IMR-90 (cell line): ENCODE data around the gene STK33. TPM values are rescaled to one million over a fixed set of nuclear protein-coding genes. Genes with fewer than 3 reads are reported as not detected.

Source experiments
- ATAC-seq: fragments of 200-7000 bp; cut with Tn5 transposase; 2 replicates; pipeline ENCODE4 v1.9.1; 2020; ENCODE audit warnings: low read depth, mild to moderate bottlenecking, moderate library complexity
- BruUV-seq: library from RNA; stranded (reverse); fragments of 400-500 nt; replicated peaks from 2 replicates; lab custom pipeline; 2021; lab: Mats Ljungman, UMichigan
- CTCF ChIA-PET: fragments of 300-600 bp; formaldehyde crosslinking; extraction: SDS; loops from one replicate; lab custom pipeline; 2021; ENCODE audit warnings: antibody characterized with exemption; lab: Yijun Ruan, JAX
- POLR2A ChIA-PET: fragments of 300-600 bp; sonication (Branson Sonifier 250); formaldehyde crosslinking; loops from one replicate; lab custom pipeline; 2022; ENCODE audit warnings: antibody characterized with exemption; ENCODE audit not compliant: unreplicated experiment; lab: Charles Lee
- DNase-seq: peaks from one replicate; pipeline ENCODE4 v3.0.0; 2013
- H2AFZ ChIP-seq: replicated peaks from 2 replicates; pipeline ENCODE3; 2013; ENCODE audit warnings: low read length, mild to moderate bottlenecking; ENCODE audit not compliant: poor library complexity
- H2AK5ac ChIP-seq: 2 replicates; pipeline ENCODE4 v1.6.1; 2013; ENCODE audit warnings: low read depth, low read length, inconsistent platforms
- H2AK9ac ChIP-seq: replicated peaks from 2 replicates; pipeline ENCODE3; 2013; ENCODE audit warnings: mild to moderate bottlenecking, low read depth, low read length, moderate library complexity; ENCODE audit not compliant: poor library complexity
- H2BK120ac ChIP-seq: 2 replicates; pipeline ENCODE4 v1.6.1; 2013; ENCODE audit warnings: low read depth, low read length, inconsistent platforms
- H2BK15ac ChIP-seq: 3 replicates; pipeline ENCODE4 v1.6.1; 2013; ENCODE audit warnings: low read depth, low read length, inconsistent platforms
- H2BK20ac ChIP-seq: 2 replicates; pipeline ENCODE4 v1.6.1; 2013; ENCODE audit warnings: low read depth, mild to moderate bottlenecking, inconsistent platforms, low read length, moderate library complexity
- H2BK5ac ChIP-seq: 2 replicates; pipeline ENCODE4 v1.6.1; 2013; ENCODE audit warnings: mild to moderate bottlenecking, low read depth, low read length, inconsistent platforms; ENCODE audit not compliant: poor library complexity, severe bottlenecking
- H3K14ac ChIP-seq: replicated peaks from 2 replicates; pipeline ENCODE4 v1.6.1; 2013; ENCODE audit warnings: low read depth, low read length, inconsistent platforms
- H3K18ac ChIP-seq: 2 replicates; pipeline ENCODE4 v1.6.1; 2013; ENCODE audit warnings: low read depth, low read length, control low read depth
- H3K23ac ChIP-seq: 2 replicates; pipeline ENCODE4 v1.6.1; 2013; ENCODE audit warnings: low read depth, low read length, inconsistent platforms
- H3K27ac ChIP-seq: 2 replicates; pipeline ENCODE4 v1.5.1; 2013; ENCODE audit warnings: mild to moderate bottlenecking, control low read depth, low read length; ENCODE audit not compliant: insufficient read depth
- H3K27me3 ChIP-seq: 2 replicates; pipeline ENCODE4 v1.6.1; 2013; ENCODE audit warnings: low read length; ENCODE audit not compliant: control insufficient read depth, insufficient read depth
- H3K36me3 ChIP-seq: 2 replicates; pipeline ENCODE4 v1.6.1; 2013; ENCODE audit warnings: low read length, mixed read lengths; ENCODE audit not compliant: control insufficient read depth, insufficient read depth
- H3K4ac ChIP-seq: 2 replicates; pipeline ENCODE4 v1.6.1; 2013; ENCODE audit warnings: low read depth, low read length, inconsistent platforms
- H3K4me1 ChIP-seq: 2 replicates; pipeline ENCODE4 v1.6.1; 2013; ENCODE audit warnings: low read length, mixed read lengths; ENCODE audit not compliant: control insufficient read depth, insufficient read depth
- H3K4me2 ChIP-seq: 2 replicates; pipeline ENCODE4 v1.6.1; 2013; ENCODE audit warnings: low read depth, mild to moderate bottlenecking, control low read depth, low read length, moderate library complexity
- H3K4me3 ChIP-seq: 2 replicates; pipeline ENCODE4 v1.5.1; 2013; ENCODE audit warnings: low read depth, mild to moderate bottlenecking, control low read depth, low read length, moderate library complexity; ENCODE audit not compliant: insufficient read depth
- H3K56ac ChIP-seq: 2 replicates; pipeline ENCODE4 v1.6.1; 2013; ENCODE audit warnings: low read length, inconsistent platforms; ENCODE audit not compliant: insufficient read depth; ENCODE audit errors: extremely low read depth
- H3K79me1 ChIP-seq, 2 experiments: 2 replicates each; pipeline ENCODE4 v1.6.1; 2013; ENCODE audit warnings: low read length in 2 of 2, inconsistent platforms in 1 of 2, low read depth in 1 of 2
- H3K9ac ChIP-seq: 2 replicates; pipeline ENCODE4 v1.6.1; 2013; ENCODE audit warnings: low read depth, low read length, control low read depth
- H3K9me1 ChIP-seq: 2 replicates; pipeline ENCODE4 v1.6.1; 2013; ENCODE audit warnings: low read length, inconsistent platforms; ENCODE audit not compliant: insufficient read depth
- H3K9me3 ChIP-seq: 2 replicates; pipeline ENCODE4 v1.6.1; 2013; ENCODE audit warnings: low read length; ENCODE audit not compliant: control insufficient read depth, insufficient read depth
- H4K20me1 ChIP-seq: 2 replicates; pipeline ENCODE4 v1.6.1; 2013; ENCODE audit warnings: low read length, inconsistent platforms; ENCODE audit not compliant: insufficient read depth
- H4K5ac ChIP-seq: 2 replicates; pipeline ENCODE4 v1.6.1; 2013; ENCODE audit warnings: mild to moderate bottlenecking, low read depth, low read length, control low read depth
- H4K8ac ChIP-seq, 2 experiments: 2 replicates each; pipeline ENCODE4 v1.6.1; 2013; ENCODE audit warnings: low read depth in 2 of 2, low read length in 2 of 2, control low read depth in 1 of 2, inconsistent platforms in 1 of 2
- H4K91ac ChIP-seq: 2 replicates; pipeline ENCODE4 v1.6.1; 2013; ENCODE audit warnings: low read depth, low read length, inconsistent platforms; ENCODE audit not compliant: insufficient read depth
- RAD21 ChIP-seq: IDR thresholded peaks from 2 replicates; pipeline ENCODE4 v1.6.1; 2012; ENCODE audit warnings: low read length, improper control_type of control experiment
- WGBS, 2 experiments: methylation state at CpG; one replicate each; pipeline versions ENCODE4 v1.1.5 to v1.1.7; 2013; ENCODE audit warnings: missing lambda C conversion rate in 2 of 2; ENCODE audit not compliant: insufficient read length in 1 of 2; ENCODE audit errors: extremely low coverage in 2 of 2; 5-methylcytosine and 5-hydroxymethylcytosine counted together
- dilution Hi-C: fragments of 300-500 bp; cut with HindIII; formaldehyde crosslinking; loops from one replicate; pipeline ENCODE4 v1.14.3; 2018; ENCODE audit warnings: low sequenced_read_pairs; ENCODE audit not compliant: unreplicated experiment
- in situ Hi-C: fragments of 300-500 bp; cut with MboI; formaldehyde crosslinking; loops from 3 replicates; pipeline ENCODE4 v1.14.3; 2019; ENCODE audit warnings: low sequenced_read_pairs, inconsistent platforms, mixed read lengths
- intact Hi-C: fragments of 100-400 bp; cut with micrococcal nuclease; formaldehyde crosslinking; loops from 2 replicates; pipeline ENCODE4 v1.10.0; 2022
- polyA plus RNA-seq, 3 experiments: library from polyadenylated mRNA; depleted of rRNA; stranded (reverse); fragments of >200 nt; gene quantifications; 2 replicates each; pipeline ENCODE4 v1.2.3, GENCODE V29; 2012; ENCODE audit warnings: low replicate concordance in 1 of 3
- total RNA-seq: library from RNA; depleted of rRNA; stranded (reverse); fragments of >200 nt; gene quantifications from 2 replicates; pipeline ENCODE4 v1.2.3, GENCODE V29; 2012
- TF ChIP-seq, protein P1 (sequence below): conservative IDR thresholded peaks from 2 replicates; pipeline ENCODE4 v1.5.1; 2012; ENCODE audit warnings: mild to moderate bottlenecking, low read depth, low read length, improper control_type of control experiment

STK33 gene
- total and polyA plus RNA-seq, 2 of the 4 experiments (the other 2 are of a cell fraction), result 2.3 to 2.6 TPM

DNA sequence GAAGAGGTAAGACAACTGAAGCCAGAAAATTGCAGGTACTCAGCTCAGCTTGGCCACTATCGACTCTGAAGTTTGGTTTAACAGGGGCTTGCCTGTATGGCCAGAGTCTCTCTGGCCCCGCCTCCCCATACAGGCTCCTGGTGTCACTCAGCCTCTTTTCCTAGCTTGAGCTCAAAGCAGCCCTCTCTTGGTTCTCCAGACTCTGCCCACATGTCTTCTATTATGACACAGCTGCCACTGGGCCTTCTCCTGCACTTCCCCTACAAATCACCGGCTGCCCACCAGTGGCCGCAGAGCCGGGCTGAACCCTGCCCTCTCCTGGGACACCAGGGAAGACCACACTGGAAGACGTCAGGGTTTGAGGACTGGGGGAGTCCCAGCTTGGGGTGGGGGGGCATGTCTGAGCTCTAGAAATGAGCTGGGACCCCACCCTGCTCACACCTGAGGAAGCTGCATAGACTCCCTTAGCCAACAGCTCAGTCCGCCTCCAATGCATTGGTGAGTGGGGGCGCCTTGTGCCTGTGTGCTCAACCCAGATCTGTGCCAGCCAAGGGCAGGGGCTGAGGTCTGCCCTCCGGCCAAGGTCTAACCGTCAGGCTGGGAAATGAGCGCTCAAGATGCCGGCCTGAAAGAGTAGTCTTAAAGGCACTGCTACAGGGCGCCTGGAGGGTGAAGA lies 236.0 kb downstream of the STK33 start:
- no peaks in the 10 kb centered on the region for H4K20me1 ChIP-seq
- H2BK5ac ChIP-seq, result no peak overlapping the region
- 91% methylated on average over 7 of the region's 13 CpGs; no CpG with 5 or more reads in 1 of the 2 experiments for WGBS, 2 experiments
- no peak overlapping the region for H4K8ac ChIP-seq
- H3K36me3 ChIP-seq, result no peaks in the 10 kb centered on the region
- no peak overlapping the region for H4K91ac ChIP-seq
- no peaks in the 10 kb centered on the region for H3K9me3 ChIP-seq
- no peak overlapping the region for H3K18ac ChIP-seq
- peaks cover 53% of the 10 kb centered on the region for H3K27me3 ChIP-seq
- no peaks in the 10 kb centered on the region for H3K79me1 ChIP-seq
- BruUV-seq, result no TSS peak
- H3K9ac ChIP-seq, result no peak overlapping the region
- H3K4ac ChIP-seq, result no peak overlapping the region
- no peak overlapping the region for H3K23ac ChIP-seq
- H2BK120ac ChIP-seq, result no peak overlapping the region
- H2AK9ac ChIP-seq, result no peak overlapping the region
- H3K4me2 ChIP-seq, result no peak overlapping the region
- H3K56ac ChIP-seq, result no peak overlapping the region
- ChIA-PET POLR2A (no interaction called here), CTCF (no interaction called here)
- no peak for ATAC-seq
- dilution Hi-C loops (no loop called here), intact Hi-C loops (no loop called here), in situ Hi-C loops (no loop called here)
- DNase-seq, result no peak
- H2AFZ ChIP-seq, result no peak overlapping the region
- H2BK20ac ChIP-seq, result no peak overlapping the region
- no peak overlapping the region for H3K27ac ChIP-seq
- no peak overlapping the region for H2AK5ac ChIP-seq
- no peak overlapping the region for H4K5ac ChIP-seq
- no peaks in the 10 kb centered on the region for H3K4me1 ChIP-seq
- no peak overlapping the region for H2BK15ac ChIP-seq
- no peaks in the 10 kb centered on the region for H3K9me1 ChIP-seq
- no peak overlapping the region for H3K14ac ChIP-seq
- TF ChIP-seq RAD21, result no peak
- TF ChIP-seq, protein P1, sequence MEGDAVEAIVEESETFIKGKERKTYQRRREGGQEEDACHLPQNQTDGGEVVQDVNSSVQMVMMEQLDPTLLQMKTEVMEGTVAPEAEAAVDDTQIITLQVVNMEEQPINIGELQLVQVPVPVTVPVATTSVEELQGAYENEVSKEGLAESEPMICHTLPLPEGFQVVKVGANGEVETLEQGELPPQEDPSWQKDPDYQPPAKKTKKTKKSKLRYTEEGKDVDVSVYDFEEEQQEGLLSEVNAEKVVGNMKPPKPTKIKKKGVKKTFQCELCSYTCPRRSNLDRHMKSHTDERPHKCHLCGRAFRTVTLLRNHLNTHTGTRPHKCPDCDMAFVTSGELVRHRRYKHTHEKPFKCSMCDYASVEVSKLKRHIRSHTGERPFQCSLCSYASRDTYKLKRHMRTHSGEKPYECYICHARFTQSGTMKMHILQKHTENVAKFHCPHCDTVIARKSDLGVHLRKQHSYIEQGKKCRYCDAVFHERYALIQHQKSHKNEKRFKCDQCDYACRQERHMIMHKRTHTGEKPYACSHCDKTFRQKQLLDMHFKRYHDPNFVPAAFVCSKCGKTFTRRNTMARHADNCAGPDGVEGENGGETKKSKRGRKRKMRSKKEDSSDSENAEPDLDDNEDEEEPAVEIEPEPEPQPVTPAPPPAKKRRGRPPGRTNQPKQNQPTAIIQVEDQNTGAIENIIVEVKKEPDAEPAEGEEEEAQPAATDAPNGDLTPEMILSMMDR, result no peak
- H3K4me3 ChIP-seq, result no peak overlapping the region
